ENCODE results near the gene SSPN. TPM values are rescaled to one million over a fixed set of nuclear protein-coding genes. Genes with fewer than 3 reads are reported as not detected.
A peak's percentile ranks its signal among the peaks of the same experiment; 100 is the strongest.

SSPN gene
- total and polyA plus RNA-seq, 9 of the 15 experiments (the other 6 are each of a cell fraction or from before 2014, with no cell fraction given): 0.40 TPM; not detected in 8

DNA sequence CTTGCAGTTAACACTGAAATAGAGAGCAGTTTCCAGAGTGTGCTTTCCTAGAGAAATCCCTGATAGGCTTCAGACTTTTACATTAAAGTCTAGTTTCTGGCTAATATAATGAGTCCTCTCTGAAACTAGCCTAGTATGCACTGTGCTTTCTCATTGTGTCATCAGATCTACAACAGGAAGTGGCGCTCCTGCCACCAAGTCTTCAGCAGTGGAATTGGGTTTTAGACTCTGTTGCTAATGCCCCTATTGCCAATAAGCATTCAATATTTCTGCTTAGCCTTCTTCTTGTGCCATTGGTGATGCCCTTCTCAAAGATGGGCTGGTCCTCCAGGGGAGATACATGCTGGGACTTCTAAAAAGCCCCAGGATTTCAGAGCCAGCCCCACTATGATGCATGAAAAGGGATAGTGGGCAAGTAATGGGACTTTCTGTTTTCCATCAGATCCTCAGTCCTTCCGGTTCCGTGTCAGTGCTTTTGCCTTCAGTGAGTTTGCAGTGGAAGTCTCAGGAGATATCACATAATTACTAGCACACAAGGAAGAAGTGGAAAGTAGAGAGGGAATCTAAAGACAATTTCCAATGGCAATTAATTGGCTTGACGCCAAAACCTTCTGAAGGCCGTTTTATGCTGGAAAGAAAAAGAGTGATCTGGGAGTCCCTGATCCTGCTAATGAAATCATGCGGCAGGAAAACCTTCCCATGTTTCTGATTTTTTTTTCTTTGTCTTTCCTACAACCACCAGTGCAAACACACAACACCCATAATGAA lies 50.0 kb downstream of the SSPN start:
- Histone ChIP-seq H3K9me3 (replicated peaks; ENCODE audit: control insufficient read depth, insufficient read depth, low read depth, low read length) (no peaks in the 10 kb centered on the region), H3K36me3 (ENCODE audit: control insufficient read depth, insufficient read depth, low read length) (no peaks in the 10 kb centered on the region), H3K27me3 (ENCODE audit: control insufficient read depth in 2 of 2, insufficient read depth in 2 of 2, low read length in 2 of 2) (no peaks in the 10 kb centered on the region), H3K4me1 (replicated peaks in 1 of 2; ENCODE audit: control insufficient read depth in 2 of 2, insufficient read depth in 2 of 2, low read length in 2 of 2) (no peaks in the 10 kb centered on the region; a peak in 1 of 5 replicates), H3K9me1 (ENCODE audit: control insufficient read depth, insufficient read depth, low read length) (no peaks in the 10 kb centered on the region), H3K4me2 (ENCODE audit: insufficient read depth, low read length) (no peak overlapping the region), H3K79me2 (ENCODE audit: control insufficient read depth, insufficient read depth, low read length) (no peaks in the 10 kb centered on the region), H3K4me3 (no peak overlapping the region), H4K20me1 (replicated peaks; ENCODE audit: control insufficient read depth, insufficient read depth, low read length) (no peaks in the 10 kb centered on the region), H3K27ac (ENCODE audit: extremely low read depth, low read depth, low read length) (no peak overlapping the region), H2AFZ (ENCODE audit: low read depth, low read length) (peak overlapping the region; percentile 43; the same call in 1 of the 2 replicates), H3K9ac (ENCODE audit: insufficient read depth in 1 of 2, low read depth in 2 of 2, low read length in 2 of 2) (no peak overlapping the region)
- ChIA-PET POLR2A (no interaction called here), CTCF (ENCODE audit: low intra/inter-chr PET ratio) (no interaction called here)
- intact Hi-C loops (cut with micrococcal nuclease): no loop called here
- no peak for DNase-seq (ENCODE audit: extremely low read depth in 1 of 4, low spot score in 3 of 4)
- FAIRE-seq: no peak
- WGBS (ENCODE audit: insufficient coverage, low coverage, missing lambda C conversion rate): 25% methylated on average over 6 of the region's 6 CpGs
- BruUV-seq (replicated peaks): no TSS peak
- 0 out of 3 replicates have a peak, but pooled peaks have one; percentile 43 for ATAC-seq
- in situ Hi-C loops (cut with MboI): no loop called here
- TF ChIP-seq, protein P1, sequence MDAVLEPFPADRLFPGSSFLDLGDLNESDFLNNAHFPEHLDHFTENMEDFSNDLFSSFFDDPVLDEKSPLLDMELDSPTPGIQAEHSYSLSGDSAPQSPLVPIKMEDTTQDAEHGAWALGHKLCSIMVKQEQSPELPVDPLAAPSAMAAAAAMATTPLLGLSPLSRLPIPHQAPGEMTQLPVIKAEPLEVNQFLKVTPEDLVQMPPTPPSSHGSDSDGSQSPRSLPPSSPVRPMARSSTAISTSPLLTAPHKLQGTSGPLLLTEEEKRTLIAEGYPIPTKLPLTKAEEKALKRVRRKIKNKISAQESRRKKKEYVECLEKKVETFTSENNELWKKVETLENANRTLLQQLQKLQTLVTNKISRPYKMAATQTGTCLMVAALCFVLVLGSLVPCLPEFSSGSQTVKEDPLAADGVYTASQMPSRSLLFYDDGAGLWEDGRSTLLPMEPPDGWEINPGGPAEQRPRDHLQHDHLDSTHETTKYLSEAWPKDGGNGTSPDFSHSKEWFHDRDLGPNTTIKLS (IDR thresholded peaks at IDR 0.05; ENCODE audit: borderline replicate concordance, low read depth): no peak
- no peak for TF ChIP-seq MECOM (CRISPR knock-in tag; IDR thresholded peaks at IDR 0.05)
- TF ChIP-seq SIRT6 (IDR thresholded peaks at IDR 0.05; ENCODE audit: low read depth, low read length): no peak
- no peak for TF ChIP-seq ZFP30 (CRISPR knock-in tag; IDR thresholded peaks at IDR 0.05; ENCODE audit: borderline replicate concordance)
- TF ChIP-seq ZBTB7A (IDR thresholded peaks at IDR 0.05; ENCODE audit: borderline replicate concordance, control insufficient read depth, low read depth, low read length): no peak
- peak; percentile 49; the same call in 1 of the 2 replicates for TF ChIP-seq ZNF165 (CRISPR knock-in tag; IDR thresholded peaks at IDR 0.05; ENCODE audit: borderline replicate concordance)
- no peak for TF ChIP-seq SMARCE1 (IDR thresholded peaks at IDR 0.05)
- no peak for TF ChIP-seq TAF7 (tag; IDR thresholded peaks at IDR 0.05)
- TF ChIP-seq ZNF311 (CRISPR knock-in tag; IDR thresholded peaks at IDR 0.05): 0 out of 2 replicates have a peak, but pooled peaks have one; percentile 44
- 0 out of 2 replicates have a peak, but pooled peaks have one; percentile 44 for TF ChIP-seq SMAD4 (CRISPR knock-in tag; conservative IDR thresholded peaks at IDR 0.05)
- no peak for TF ChIP-seq ZNF217 (CRISPR knock-in tag; IDR thresholded peaks at IDR 0.05)
- TF ChIP-seq ZKSCAN8 (CRISPR knock-in tag; IDR thresholded peaks at IDR 0.05): peak; percentile 19; the same call in 1 of the 2 replicates
- TF ChIP-seq ZBED1 (IDR thresholded peaks at IDR 0.05): no peak
- no peak for TF ChIP-seq HCFC1 (IDR thresholded peaks at IDR 0.05; ENCODE audit: low read depth, low read length)
- TF ChIP-seq, protein P2, sequence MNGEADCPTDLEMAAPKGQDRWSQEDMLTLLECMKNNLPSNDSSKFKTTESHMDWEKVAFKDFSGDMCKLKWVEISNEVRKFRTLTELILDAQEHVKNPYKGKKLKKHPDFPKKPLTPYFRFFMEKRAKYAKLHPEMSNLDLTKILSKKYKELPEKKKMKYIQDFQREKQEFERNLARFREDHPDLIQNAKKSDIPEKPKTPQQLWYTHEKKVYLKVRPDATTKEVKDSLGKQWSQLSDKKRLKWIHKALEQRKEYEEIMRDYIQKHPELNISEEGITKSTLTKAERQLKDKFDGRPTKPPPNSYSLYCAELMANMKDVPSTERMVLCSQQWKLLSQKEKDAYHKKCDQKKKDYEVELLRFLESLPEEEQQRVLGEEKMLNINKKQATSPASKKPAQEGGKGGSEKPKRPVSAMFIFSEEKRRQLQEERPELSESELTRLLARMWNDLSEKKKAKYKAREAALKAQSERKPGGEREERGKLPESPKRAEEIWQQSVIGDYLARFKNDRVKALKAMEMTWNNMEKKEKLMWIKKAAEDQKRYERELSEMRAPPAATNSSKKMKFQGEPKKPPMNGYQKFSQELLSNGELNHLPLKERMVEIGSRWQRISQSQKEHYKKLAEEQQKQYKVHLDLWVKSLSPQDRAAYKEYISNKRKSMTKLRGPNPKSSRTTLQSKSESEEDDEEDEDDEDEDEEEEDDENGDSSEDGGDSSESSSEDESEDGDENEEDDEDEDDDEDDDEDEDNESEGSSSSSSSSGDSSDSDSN (IDR thresholded peaks at IDR 0.05; ENCODE audit: borderline replicate concordance in 1 of 2, low read depth in 2 of 2, low read length in 2 of 2): no peak
- no peak for TF ChIP-seq SRSF9 (IDR thresholded peaks at IDR 0.05; ENCODE audit: borderline replicate concordance, low read depth, low read length)
- TF ChIP-seq E2F3 (CRISPR knock-in tag; IDR thresholded peaks at IDR 0.05): no peak
- TF ChIP-seq KHSRP (IDR thresholded peaks at IDR 0.05): no peak
- TF ChIP-seq ZNF24 (IDR thresholded peaks at IDR 0.05): no peak
- TF ChIP-seq EP400 (IDR thresholded peaks at IDR 0.05): no peak
- no peak for TF ChIP-seq OTX1 (CRISPR knock-in tag; IDR thresholded peaks at IDR 0.05)
- TF ChIP-seq MBD2 (IDR thresholded peaks at IDR 0.05; ENCODE audit: borderline replicate concordance, low read depth): no peak

Data from K562 (cell line).